GM18498 (cell line): ENCODE data around the gene ATP1A4.

Experiments used
- ATAC-seq: cut with Tn5 transposase; IDR thresholded peaks from one replicate; pipeline ENCODE4 v1.9.1; 2021; ENCODE audit warnings: mild to moderate bottlenecking, moderate library complexity; ENCODE audit not compliant: unreplicated experiment

The ATP1A4 gene

DNA sequence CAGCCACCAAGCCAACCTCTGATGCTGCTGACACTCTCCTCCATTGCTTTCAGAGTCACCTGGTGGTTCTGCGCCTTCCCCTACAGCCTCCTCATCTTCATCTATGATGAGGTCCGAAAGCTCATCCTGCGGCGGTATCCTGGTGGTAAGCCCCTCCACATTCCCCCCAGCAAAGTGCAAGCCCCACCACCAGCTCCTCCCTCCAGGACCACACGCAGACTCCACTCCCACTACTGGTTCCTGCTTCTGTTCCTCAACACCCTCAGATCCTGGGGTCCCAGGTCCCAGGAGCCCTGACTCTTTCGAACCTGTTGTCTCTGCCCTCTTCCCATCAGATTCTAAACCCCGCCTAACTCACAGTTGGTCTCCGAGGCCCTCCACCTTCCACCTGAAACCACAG, 11.6 kb upstream of the ATP1A4 start:
- ATAC-seq, result no peak

DNA sequence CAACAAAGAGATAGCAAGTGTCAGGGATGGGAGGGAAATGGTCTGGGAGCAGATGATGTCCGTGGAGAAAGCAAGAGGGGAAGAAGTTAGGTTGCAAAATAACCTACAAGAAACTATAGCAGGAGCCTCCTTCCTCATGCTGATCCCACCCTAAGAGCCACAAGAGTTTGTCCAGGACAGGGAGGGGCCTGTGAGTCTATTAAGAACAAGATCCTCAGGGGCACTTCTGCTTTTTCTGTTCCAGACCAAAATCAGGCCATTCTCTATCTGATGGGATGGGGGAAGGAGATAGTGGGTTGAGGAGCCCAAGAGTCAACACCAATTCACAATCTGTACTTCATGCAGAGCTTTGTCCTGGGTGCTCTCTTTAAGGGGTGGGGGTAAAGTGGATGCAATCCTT, 7.7 kb upstream of the ATP1A4 start:
- no peak for ATAC-seq

DNA sequence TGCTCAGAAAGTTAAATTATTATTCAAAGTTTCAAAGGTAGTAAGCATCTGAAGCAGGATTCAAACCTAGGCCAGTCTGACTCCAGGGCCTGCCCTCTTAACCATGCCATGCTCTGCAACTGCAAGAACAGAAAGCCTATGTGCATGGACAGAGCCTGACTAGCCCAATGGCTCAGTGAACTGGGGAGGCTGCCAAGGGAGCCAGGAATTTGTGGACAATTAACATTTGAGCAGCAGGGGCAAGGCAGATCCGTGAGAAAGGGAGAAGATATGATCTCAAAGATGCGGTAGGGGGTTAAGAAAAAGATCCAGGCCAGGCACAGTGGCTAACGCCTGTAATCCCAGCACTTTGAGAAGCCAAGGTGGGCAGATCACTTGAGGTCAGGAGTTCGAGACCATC, 6.5 kb upstream of the ATP1A4 start:
- ATAC-seq, result no peak

DNA sequence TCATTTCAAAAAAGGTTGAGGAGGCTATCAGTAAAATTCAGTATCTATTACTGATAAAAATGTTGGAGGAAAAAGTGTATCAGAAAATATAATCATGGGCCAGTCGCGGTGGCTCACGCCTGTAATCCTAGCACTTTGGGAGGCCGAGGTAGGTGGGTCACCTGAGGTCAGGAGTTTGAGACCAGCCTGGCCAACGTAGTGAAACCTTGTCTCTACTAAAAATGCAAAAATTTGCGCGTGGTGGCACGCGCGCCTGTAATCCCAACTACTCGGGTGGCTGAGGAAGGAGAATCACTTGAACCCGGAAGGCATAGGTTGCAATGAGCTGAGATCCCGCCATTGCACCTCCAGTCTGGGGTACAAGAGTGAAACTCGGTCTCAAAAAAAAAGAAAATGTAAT, 5.3 kb upstream of the ATP1A4 start:
- ATAC-seq, result no peak

DNA sequence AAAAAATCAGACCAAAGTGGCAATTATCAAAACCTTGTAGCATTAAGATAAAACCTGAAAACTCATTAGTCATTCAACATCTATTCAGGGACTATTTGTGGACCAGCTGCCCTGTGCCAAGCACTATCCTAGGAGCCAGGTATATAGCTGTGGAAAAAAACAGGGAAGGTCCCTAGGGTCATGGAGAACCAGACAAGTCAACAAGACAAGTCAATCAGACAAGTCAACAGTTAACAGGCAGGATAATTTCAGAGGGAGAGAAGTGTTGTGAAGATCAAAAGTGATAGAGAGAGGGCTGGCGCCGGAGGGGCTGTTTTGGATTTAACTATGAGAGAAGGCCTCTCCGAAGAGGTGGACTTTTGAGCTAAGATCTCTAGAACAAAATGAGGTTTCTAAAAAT, 3.3 kb upstream of the ATP1A4 start:
- ATAC-seq, result no peak

DNA sequence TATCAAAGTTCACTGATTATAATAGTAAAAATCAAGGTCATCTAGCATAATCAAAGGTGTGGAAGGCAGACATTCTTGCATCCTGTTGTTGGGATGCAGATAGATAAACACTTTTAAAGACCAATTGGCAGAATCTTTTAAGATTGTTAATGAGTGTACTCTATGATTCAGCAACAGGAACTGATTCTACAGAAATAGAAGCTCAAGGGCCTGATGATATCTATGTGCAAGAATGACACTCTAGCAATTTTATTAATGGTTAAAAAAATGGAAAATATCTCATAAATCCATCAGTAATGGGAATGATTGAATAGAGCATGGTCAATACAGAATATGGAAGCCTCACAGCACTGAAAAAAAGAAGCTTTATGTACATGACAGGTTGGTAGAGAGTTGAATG, 2.2 kb upstream of the ATP1A4 start:
- ATAC-seq, result no peak

DNA sequence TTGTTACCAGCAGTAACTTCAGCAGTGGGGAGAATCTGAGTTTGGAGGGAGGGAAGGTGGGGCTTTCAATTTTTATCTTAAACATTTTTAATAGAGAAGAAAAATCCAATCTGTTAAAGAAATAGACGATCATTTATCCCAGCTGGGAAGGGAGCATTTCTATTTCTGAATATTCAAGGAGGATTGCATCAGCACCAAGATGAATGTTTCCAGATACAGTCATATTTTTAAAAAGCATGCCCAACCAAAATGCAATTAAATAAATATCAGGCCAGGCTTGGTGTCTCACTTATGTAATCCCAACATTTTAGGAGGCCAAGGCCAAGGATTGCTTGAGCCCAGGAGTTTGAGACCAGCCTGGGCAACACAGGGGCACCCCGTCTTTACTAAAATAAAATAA, 1.7 kb upstream of the ATP1A4 start:
- no peak for ATAC-seq

DNA sequence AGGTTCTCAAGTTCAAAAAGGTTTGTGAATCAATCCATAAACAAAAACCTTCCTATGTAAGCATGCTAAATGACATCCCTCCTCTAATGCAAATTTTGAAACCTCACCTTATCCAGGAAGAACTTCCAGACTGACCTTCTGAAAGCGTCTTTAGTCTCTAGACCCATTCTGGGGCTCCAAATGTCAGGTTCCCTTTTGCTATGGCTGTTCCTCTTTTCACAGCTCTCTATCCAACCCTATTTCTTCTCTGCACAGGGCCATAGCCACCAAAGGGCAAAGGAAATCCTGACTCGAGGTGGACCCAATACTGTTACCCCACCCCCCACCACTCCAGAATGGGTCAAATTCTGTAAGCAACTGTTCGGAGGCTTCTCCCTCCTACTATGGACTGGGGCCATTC, 3.4 kb downstream of the ATP1A4 start:
- ATAC-seq, result no peak

DNA sequence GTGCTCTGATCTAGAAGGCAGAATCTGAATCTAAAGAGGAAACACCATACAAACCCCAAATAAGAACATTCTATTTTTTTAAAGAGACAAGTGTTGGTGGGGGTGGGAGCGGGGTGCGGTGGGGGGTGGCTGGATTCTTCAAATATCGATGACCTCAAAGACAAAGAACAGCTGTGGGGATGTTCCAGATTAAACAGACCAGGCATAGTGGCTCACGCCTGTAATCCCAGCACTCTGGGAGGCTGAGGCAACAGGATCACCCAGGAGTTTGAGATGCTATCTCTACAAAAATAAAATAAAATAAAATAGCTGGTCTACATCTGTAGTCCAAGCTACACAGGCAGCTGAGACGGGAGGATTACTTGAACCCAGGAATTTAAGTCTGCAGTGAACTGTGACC, 5.0 kb downstream of the ATP1A4 start:
- ATAC-seq, result no peak

DNA sequence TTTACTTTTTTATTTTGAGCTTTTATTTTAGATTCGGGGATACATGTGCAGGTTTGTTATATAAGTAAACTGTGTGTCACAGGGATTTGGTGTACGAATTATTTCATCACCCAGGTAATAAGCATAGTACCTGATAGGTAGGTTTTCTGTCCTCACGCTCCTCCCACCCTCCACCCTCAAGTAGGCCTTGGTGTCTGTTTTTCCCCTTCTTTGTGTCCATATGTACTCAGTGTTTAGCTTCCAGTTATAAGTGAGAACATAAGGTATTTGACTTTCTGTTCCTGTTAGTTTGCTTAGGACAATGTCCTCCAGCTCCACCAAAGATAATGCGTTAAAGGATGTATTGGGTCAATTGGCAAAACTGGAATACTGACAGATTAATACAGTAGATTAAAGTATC, 5.8 kb downstream of the ATP1A4 start:
- ATAC-seq, result no peak

DNA sequence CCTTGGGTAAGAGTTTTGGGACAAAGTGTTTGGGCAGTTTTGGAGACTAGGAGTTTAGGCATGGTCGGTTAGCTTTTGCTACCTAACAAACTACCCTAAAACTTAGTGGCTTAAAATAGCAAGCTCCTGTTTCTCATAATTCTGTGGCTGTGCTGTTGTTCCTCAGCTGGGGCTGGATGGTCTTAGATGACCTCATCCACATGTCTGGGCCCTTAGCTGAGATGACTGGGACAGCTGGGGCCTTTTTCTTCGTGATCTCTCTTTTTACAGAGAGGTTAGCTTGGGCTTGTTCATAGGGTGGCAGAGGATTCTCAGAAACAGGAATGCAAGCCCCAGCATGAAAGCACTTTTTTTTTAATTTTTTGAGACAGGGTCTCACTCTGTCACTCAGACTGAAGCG, 6.6 kb downstream of the ATP1A4 start:
- no peak for ATAC-seq

DNA sequence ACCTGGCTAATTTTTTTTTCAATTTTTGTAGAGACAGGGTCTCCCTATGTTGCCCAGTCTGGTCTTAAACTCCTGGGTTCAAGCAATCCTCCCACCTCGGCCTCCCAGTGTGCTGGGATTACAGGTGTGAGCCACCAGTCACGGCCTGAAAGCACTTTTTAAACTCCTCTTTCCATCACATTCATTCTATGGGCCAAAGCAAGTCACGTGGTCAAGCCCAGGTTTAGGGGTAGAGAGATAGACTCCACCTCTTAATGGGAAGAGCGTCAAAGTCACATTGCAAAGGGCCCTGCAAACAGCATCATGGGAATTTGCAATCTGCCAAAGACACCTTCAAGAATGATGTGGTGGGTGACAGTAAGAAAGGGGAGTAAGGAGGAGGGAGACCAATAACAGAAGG, 7.1 kb downstream of the ATP1A4 start:
- ATAC-seq, result no peak

DNA sequence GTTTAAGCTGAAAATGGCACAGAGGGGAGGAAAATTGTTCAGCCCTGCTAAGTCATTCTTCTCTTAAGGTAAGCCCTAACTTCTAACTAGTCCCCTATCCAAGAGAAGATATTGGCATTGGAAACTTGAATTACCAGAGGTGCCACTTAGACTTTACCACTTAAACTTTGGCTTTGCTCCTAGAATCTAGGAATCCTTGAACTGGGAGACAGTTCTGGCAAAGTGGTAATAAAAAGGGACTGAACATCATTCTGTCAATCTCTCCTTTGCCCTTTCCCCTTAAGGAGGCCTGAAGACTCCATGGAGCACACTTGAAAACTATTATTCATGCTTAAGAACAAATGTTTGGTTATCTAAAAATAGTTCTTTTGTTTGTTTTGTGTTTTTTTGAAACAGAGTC, 8.4 kb downstream of the ATP1A4 start:
- ATAC-seq, result no peak

DNA sequence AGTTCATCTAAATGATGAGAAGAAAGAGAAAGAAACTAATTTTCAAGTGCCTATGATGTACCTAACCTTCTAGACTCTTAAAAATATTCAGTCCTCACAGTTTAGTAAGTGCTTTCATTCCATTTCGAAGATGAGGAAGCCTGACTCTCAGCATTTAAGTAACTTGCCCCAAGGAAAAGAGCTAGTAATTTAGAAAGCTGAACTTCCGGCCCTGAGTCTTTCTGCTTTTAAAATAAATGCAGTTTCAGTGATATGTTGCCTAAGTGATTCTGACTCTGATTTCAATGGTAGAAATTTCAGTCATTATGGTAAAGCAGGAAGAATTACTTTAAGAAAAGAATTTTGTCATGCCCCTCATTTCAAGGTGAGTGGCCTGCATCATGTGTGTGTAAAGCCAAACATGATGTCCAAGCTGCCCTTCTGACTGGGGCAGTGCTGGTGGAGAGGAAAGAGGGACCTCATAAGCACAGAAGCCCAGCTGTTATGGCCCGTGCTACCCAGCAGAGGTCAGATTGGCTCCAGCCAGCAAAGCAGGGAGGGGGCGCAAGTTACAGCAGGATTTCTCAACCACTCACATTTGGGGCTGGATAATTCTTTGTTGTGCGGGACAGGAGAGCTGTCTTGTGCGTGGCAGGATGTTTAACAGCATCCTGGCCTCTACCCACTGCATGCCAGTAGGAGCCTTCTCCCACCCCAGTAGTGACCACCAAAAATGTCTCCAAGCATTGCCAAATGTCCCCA, 10.7 kb downstream of the ATP1A4 start:
- ATAC-seq, result no peak

DNA sequence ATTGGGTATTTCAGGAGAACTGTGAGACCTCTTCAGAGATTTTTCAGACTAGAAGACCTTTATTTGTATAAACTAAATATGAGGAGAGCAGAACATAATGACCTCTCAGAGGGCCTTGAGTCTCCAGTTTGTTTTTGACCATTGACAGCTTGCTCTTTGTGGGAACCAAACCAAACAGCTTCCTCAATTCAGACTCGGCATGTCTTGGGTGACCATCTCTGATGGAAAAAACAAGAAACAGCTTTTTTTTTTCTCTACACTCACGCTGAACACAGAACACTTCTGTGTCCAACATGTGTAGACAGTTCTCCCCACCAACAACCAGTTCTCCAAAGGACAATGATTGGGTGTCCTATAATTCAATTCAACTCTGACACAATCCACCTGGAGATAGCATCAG, 11.5 kb downstream of the ATP1A4 start:
- ATAC-seq, result no peak

DNA sequence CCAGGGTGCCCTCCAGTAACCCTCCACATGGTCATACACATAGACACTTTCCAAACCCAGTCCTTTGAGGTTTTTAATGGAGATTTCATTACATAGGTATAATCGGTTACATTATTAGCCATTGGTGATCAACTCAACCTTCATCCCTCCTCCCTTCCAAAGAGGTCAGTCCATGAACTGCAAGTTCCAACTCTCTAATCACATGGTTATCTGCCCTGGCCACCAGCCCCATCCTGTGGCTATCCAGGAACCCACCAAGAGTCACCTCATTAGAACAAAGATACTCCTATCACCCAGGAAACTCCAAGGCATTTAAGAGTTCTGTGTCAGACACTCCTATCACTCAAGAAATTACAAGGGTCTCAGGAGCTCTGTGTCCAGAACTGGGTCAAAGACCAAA, 12.2 kb downstream of the ATP1A4 start:
- no peak for ATAC-seq

DNA sequence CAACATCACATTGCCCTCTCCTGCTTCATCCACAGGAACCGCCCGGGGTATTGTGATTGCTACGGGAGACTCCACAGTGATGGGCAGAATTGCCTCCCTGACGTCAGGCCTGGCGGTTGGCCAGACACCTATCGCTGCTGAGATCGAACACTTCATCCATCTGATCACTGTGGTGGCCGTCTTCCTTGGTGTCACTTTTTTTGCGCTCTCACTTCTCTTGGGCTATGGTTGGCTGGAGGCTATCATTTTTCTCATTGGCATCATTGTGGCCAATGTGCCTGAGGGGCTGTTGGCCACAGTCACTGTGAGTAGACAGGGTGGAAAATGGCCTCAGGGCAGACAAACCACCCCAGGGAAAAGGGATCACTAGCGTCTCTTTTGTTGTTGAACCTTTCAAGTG, 12.7 kb downstream of the ATP1A4 start:
- no peak for ATAC-seq

DNA sequence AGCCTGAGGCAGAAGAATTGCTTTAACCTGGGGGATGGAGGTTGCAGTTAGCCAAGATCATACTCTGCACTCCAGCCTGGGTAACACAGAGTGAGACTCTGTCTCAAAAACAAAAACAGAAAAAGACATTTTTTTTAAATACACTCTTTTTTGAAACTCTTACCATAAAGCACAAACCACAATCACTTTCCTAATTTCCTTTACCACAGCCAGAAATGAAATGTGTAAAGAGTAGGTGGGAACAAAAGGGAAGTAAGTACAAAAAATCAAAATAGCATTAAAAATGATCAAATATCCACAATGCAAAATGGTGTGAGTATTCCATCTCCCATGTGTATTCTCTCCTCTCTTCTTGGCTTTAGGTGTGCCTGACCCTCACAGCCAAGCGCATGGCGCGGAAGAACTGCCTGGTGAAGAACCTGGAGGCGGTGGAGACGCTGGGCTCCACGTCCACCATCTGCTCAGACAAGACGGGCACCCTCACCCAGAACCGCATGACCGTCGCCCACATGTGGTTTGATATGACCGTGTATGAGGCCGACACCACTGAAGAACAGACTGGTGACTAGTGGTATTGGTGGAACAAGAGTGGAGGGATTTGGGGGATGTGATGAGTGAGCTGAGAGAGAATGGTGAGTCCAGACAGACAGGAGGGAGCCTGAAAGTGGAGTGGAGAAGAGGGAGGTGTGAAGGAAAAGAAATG, 14.9 kb downstream of the ATP1A4 start:
- no peak for ATAC-seq

DNA sequence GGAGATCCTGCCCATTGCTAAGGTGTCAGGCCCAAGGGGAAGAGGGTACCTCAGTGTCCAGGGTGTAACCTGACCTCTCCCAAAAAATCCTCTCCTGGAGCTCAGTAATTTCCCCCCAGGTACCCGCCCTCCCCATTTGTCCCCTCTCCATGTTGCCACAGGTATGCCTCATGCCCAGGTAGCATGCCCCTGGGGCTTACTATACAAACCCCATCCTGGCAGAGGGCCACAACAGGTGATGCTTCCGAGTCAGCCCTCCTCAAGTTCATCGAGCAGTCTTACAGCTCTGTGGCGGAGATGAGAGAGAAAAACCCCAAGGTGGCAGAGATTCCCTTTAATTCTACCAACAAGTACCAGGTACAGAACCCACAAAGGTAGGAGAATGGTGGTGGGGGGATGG, 15.7 kb downstream of the ATP1A4 start:
- ATAC-seq, result no peak

DNA sequence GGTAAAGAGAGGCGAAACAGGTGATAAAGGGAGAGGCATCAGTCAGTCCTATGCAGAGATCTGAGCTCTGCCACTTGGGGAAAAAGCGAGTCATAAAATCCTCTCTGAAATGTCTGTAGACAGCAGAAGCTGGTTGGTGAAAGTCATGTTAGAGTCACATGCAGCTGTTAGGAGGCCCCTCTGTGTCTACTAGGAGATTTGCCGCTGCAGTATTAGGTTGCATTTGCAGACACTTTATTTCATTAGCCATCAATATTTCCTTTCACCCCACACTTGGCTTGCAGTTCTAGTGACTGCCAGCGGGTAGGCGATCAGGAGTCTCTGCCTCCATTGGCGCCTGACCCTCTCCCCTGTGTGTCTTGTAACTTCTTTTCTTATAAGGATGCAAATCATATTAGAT, 16.2 kb downstream of the ATP1A4 start:
- ATAC-seq, result no peak

DNA sequence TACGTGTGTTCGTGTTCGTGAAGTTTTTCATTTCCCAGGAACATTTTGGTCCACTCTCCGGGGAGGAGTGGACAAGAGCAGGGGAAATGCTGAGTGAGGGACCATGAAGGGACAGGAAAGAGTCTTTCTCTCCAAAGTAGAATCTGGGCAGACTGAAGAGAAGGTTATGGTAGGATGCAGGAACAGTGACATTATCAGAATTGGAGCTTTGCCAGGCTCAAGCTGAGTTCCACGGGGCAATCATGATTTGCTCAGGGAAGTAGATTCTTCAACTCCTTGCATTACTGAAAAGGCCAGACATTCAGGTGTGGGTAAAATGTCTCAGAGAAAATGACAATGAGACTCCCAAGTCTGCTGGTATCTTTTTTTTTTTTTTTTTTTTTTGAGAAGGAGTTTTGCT, 16.6 kb downstream of the ATP1A4 start:
- ATAC-seq, result no peak

DNA sequence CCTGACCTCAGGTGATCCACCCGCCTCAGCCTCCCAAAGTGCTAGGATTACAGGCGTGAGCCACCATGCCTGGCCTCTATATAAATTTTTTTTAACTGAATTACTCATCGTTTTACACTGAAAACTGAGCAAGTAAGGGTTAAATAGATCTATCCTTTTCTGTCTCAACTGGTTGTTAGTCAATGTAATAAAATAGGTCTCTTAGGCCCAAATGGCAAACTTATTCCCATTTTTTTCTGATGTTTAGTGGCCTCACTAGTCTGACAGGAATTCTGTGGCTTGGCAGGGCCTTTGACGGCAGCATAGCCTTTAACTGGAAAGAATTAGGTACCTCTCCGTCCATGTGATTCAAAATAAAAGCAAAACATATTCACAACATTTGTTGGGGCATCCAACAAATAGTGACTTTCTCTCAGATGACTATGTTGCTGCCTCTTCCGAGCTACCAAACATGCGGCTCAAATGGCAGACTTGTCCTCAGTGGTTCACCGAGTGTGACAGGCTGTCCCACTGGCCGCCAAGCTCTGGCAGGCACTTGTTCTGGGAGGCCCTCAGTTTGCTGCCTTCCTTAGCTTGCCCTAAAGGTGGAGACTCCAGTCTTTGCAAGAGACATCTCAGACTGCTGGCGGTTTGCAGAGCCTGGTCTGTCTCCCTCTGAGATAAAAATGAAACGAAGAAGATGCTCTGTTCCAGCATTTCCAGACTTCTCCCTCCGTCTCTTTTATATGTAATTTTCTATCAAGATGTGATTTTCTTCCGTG, 17.4 kb downstream of the ATP1A4 start:
- no peak for ATAC-seq
